T1000 (cell line): ENCODE results near the gene PRB4.
"Not testable (repeated sequence)": the region's sequence is repeated elsewhere in the genome, so short reads cannot be mapped to it uniquely, and the experiment has no call there.

Source experiments
- DNase-seq: peaks from one replicate; lab custom pipeline; 2025; ENCODE audit warnings: mixed read lengths; lab: John Stamatoyannopoulos, UW

Gene PRB4

GRCh38 chr12:11310336-11310735 lies at the start of gene PRB4:
Gene PRB4 (minus strand): TSS chr12:11310436. CDS start chr12:11310398, 38 bp downstream.
- DNase-seq = no peak

- not testable (repeated sequence) for DNase-seq
These were observed 41.5 kb upstream of the PRB4 start for GRCh38 chr12:11351736-11352135.

GRCh38 chr12:11348439-11348838 lies 38.2 kb upstream of the PRB4 start:
- DNase-seq = no peak

- DNase-seq = no peak
These were observed 37.6 kb upstream of the PRB4 start for GRCh38 chr12:11347810-11348209.

GRCh38 chr12:11344500-11344899 lies 34.3 kb upstream of the PRB4 start:
- DNase-seq = no peak

- no peak for DNase-seq
These were observed 14.2 kb upstream of the PRB4 start for GRCh38 chr12:11324426-11324825.

GRCh38 chr12:11321980-11322379 lies 11.7 kb upstream of the PRB4 start:
- no peak for DNase-seq

GRCh38 chr12:11307143-11307542 lies 3.1 kb downstream of the PRB4 start:
- DNase-seq = no peak

GRCh38 chr12:11273449-11273848 lies 36.8 kb downstream of the PRB4 start:
- DNase-seq = no peak

GRCh38 chr12:11269607-11270006 lies 40.6 kb downstream of the PRB4 start, which contains the start of gene PRB3:
Gene PRB3 (minus strand): TSS chr12:11269707. CDS start chr12:11269669, 38 bp downstream.
- no peak for DNase-seq

GRCh38 chr12:11264501-11264900 lies 45.7 kb downstream of the PRB4 start:
- DNase-seq = no peak
